ENCODE data around the gene FCGR3B.
"Not testable (repeated sequence)": the region's sequence is repeated elsewhere in the genome, so short reads cannot be mapped to it uniquely, and the experiment has no call there.

Gene FCGR3B

GRCh38 chr1:161638251-161638993 is 7.4 kb upstream of the FCGR3B start:
- DNase-seq: not testable (repeated sequence)

- not testable (repeated sequence) for DNase-seq
These were observed 6.0 kb upstream of the FCGR3B start for GRCh38 chr1:161636976-161637375.

DNA sequence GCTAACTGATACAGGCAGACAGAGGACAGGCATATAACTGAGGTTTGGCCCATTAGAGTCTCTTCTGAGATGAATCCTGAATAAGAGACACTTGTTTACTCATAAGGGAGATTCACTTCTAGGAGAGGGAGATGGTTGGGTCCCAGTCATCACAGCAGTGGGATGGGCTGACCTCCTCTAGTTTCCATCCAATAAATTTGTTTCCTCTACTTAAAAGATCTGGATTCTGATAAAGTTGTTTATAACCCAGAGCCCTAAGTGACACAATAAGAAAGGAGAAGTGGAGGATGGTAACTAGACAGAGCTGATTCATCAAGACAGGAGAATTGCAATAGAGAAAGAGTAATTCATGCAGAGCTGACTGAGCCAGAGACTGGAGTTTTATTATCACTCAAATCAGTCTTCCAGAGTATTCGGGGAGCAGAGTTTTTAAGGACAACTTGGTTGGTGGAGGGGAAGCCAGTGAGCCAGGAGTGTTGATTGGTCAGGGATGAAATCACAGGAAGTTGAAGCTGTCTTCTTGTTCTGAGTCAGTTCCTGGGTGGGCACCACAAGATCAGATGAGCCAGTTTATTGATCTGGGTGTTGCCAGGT is 5.3 kb upstream of the FCGR3B start:
- peak; percentile 58 for DNase-seq

GRCh38 chr1:161634993-161635392 is 4.0 kb upstream of the FCGR3B start:
- not testable (repeated sequence) for DNase-seq

GRCh38 chr1:161630128-161630742 is 741 bp downstream of the FCGR3B start:
- DNase-seq: not testable (repeated sequence)

DNA sequence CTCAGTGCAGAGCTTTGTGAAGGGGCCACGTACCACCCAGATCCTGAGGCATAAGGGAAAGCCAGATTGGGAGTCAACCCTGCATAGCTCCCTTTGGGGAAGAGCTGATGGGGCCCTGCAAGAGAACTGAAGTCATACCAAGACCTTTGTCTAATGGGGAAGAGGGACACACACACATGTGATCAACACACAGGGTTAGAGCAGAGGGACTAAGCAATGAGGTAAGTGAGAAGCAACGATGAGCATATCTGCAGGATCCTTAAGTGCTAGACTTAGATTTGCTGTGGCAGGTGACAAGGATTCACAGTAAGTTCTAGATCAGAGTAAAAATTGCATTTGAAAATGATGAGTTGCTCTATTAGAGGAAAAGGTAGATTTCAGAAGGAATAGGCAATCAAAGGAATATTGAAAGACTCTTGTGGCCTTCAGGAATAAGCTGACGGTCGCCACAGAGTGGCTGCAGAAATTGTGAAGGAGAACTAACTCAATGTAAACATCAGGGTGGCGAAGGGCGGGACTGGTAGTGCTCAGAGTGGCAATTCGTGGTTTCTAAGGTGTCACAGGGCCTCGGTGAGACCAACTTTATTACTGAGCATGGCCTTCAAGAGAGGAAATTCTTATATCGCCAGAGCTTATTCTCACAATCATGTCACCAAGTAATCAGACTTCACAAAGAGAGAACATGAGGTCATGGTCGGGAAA is 4.4 kb downstream of the FCGR3B start:
- not testable (repeated sequence) for DNase-seq

DNA sequence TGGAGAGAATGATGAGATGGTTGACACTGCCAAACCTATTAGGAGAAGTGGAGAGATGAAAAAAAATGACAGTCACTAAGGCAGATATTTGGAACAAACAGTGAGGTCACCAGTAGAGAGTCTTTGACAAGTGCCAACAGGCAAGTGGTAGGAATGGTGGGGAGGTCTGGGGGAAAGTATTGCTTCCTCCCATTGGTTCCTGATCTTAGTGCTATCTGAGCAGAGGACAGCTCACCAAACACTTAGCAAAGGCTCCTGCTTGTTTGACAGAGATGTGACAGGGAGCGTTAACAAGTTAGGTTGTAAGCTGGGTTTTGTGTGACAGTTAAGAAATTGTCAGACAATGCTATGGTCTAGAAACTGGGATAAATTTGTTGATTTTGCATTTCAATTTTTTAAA is 6.4 kb downstream of the FCGR3B start:
- not testable (repeated sequence) for DNase-seq

DNA sequence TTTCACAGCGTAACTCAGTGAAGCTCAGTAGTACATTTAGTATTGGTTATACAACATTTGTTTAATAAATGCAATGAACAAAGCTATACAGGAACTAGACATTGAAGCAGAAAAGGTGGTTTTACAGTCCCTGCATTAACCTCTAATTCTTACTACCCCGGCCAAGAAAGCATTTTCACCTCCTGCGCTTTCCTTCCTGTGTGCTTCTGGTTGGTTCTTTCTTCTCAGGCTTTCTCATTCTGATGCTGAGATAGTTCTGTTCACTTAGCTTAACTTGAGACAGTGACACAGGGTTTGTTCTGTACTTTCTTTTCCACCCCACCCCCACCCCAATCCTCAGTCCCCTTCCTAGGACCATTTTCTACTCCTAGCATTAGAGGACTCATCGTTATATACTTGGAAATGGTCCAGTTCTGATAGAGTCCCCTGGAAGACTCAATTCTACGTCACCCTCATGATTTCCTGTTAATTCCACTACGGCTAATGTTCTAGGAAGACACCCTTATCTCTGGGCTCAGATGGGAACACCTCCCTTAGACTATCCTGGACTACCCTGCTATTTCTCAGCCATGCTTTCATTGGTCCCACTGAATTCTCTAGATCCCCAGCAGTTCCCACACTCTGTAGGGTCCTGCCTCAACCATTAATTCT is 7.5 kb downstream of the FCGR3B start:
- peak; percentile 36 for DNase-seq

DNA sequence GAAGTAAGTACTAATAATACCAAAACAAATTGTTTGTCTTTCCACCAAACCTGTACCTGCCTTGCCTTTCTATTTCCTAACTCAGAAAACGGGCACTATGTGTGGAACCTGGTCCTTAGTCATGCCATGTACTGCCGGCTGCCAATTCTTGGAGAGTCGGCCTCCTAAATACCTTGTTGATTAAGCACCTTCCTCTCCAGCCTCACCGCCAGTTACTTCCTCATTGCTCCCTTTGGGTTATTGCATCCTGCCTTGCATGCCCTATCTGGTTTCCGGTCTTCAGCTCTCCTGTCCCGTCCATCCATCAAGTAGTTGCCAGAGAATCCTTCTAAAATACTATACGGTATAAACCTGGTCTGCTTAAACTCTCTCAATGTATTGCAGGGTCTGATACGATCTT is 8.9 kb downstream of the FCGR3B start:
- DNase-seq: peak; percentile 16

DNA sequence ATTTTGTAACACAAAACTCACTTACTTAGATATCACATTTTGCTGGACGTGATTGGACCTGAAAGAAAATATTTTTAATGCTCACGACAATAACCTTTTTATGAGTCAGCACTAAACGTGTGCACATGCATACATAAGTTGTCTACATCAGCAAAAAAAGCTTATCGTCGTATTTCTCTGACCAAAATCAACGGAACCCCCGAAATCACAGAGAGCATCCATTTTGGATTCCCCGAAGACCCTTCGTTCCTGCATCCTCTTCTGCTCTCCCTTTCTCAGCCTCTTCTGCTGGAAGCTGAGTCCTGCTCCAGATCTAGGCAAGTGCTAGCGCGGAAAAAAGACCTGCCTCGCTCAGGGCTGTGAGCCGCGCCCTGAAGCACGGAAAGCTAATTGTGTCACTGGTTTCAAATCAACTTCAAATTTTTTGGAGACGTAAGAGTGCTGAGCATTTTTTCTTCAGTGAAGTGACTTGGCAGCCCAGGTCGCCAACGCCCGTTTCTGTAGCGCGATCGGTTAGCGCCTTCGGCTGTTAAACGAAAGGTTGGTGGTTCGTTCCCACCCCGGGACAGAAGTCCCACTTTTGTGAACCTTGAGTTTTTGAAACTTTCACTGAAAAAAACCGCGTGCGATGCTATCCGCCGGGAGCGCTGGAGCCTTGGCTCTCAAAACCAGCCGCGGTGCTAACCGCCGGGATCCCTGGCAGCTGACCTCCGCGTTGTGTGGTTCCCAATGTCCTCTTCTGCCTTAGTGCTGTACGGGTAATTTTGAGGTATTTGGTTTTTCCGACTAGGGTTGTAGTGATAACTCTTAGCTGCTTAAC is 9.6 kb downstream of the FCGR3B start:
- DNase-seq: peak; percentile 91

- not testable (repeated sequence) for DNase-seq
These were observed 10.6 kb downstream of the FCGR3B start for GRCh38 chr1:161620399-161620798.

GRCh38 chr1:161618517-161618916 is 12.5 kb downstream of the FCGR3B start:
- DNase-seq: not testable (repeated sequence)

GRCh38 chr1:161616417-161616816 is 14.6 kb downstream of the FCGR3B start:
- not testable (repeated sequence) for DNase-seq

GRCh38 chr1:161613142-161613514 is 17.8 kb downstream of the FCGR3B start:
- DNase-seq: not testable (repeated sequence)

- DNase-seq: peak; percentile 97
These were observed 18.4 kb downstream of the FCGR3B start for GRCh38 chr1:161612322-161613141.

DNA sequence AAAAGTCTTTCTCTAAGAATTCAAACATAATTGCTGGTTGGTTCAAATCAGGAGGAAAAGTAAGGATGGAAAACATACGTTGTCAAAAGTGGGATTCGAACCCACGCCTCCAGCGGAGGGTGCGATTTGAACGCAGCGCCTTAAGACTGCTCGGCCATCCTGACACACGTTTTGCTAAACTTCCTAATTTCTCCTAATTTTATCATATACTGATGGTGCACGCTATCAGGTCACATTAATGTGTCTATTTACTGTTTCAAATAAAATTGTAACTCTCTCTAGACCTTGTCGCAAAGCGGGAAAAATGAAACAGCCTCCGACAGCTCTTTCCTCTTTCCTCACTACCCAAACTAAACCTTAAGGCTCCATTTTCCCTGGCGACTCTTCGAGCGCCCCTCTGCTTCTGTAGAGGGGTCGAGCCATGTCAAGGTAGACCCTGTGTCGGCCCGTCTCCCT is 19.1 kb downstream of the FCGR3B start:
- peak; percentile 44 for DNase-seq

- DNase-seq: not testable (repeated sequence)
These were observed 20.8 kb downstream of the FCGR3B start for GRCh38 chr1:161610198-161610597.

- not testable (repeated sequence) for DNase-seq
These were observed 24.2 kb downstream of the FCGR3B start for GRCh38 chr1:161606541-161607336.

DNA sequence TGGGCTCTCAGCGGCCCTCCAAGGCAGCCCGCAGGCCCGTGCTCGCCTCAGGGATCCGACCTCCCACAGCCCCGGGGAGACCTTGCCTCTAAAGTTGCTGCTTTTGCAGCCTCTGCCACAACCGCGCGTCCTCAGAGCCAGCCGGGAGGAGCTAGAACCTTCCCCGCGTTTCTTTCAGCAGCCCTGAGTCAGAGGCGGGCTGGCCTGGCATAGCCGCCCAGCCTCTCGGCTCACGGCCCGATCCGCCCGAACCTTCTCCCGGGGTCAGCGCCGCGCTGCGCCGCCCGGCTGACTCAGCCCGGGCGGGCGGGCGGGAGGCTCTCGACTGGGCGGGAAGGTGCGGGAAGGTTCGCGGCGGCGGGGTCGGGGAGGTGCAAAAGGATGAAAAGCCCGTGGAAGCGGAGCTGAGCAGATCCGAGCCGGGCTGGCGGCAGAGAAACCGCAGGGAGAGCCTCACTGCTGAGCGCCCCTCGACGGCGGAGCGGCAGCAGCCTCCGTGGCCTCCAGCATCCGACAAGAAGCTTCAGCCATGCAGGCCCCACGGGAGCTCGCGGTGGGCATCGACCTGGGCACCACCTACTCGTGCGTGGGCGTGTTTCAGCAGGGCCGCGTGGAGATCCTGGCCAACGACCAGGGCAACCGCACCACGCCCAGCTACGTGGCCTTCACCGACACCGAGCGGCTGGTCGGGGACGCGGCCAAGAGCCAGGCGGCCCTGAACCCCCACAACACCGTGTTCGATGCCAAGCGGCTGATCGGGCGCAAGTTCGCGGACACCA is 25.0 kb downstream of the FCGR3B start:
- DNase-seq: not testable (repeated sequence)
